Measurements from ENCODE around the gene CBX1.
"Not testable (repeated sequence)": the region's sequence is repeated elsewhere in the genome, so short reads cannot be mapped to it uniquely, and the experiment has no call there.

Gene CBX1

DNA sequence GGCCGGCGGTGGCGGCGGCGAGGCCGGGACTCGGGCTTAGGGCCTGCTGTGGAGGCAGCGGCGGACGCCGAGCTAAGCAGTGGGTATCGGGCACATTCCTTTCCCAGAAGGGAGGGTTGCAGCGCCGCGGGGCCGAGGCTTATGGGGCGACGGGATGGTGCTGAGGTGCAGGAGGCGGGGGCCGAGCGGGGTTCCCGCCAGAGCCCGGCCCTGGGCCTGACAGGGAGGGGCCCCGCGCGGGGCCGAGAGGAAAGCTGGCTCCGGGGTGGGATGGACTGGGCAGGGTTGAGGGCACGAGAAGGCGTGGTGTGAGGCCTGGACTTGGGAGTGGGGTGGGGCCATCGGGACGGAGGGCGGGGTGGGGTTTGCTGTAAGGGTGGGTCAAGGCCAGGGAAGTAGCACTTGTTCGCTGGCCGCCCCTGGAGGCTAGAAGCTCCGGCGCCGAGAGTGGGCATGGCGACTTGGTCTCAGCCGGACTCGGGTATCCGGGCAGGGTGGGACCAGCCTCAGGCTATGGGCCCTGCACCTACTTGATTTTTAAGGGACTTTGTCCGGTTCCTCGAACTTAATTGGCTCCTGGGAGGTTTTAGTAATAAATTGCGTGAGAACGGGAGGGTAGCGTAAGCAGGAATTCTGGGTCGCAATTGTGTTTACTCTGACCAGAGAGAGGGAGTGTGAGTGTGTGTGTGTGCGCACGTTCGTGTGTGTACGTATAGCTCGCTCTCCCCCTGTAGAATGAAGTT is 52.7 kb downstream of the CBX1 start:
- peak; percentile 82 for DNase-seq

DNA sequence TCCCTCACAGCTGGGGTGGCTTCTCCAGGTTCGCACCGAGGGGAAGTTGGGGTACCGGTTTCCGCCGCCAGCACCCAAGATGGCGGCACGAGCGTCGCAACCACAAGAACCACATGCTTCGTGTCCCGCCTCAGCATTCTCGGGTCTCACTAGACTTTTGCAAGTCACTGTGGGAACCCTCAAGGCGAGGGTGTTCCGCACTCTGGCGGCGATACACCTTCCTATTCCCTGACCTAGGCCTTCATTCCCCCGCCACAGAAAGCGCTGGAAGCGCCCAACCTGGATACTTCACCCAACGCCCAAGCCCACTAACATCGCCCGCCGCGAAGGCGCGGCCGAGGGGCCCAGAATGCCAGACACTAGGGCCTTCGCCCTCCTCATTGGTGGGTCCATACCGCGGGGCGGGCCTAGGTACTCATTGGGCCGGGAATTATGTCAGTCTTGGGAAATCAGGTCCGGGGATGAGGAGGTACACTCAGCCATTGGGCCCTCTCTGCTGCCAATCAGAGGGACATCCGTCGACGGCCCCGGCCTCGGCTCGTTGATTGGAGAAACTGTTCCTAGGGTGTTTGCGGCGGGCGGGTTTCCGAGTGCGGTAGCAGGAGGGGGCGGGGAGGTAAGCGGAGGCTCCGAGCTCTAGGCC is 53.4 kb downstream of the CBX1 start, which contains the start of gene NFE2L1:
Gene NFE2L1 (plus strand): TSS at position 619 of the 643 bp plus-strand sequence. CDS start 2,760 bp downstream, outside the sequence.
- peak; percentile 99 for DNase-seq

DNA sequence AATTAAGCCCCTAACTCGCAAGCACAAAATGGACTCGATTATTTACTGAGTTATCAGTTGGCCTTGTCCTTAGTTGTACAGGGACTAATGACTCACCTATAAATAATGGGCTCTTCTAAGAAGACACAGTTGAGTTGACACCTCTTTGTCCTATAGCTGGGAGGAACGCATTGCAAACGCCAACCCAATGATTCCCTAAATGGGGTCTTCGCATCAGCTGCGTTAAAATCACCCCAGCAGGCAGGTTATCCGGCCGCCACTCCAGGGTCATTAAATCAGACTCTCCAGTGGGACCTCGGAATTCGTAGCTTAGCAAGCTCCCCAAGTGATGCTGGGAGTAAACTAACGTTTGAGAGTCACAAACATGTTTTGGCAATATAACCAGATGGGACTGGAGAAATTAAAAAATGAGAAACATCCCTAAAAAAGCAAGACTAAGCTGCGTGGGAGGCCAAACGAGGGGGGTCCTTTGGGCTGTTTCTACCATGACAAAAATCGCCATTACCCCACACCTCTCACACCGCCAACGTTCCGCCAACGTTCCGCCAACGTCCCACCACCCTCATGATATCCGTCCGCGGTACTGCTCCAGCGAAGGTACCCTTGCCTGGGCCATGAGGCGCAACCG is 54.1 kb downstream of the CBX1 start:
- no peak for DNase-seq

DNA sequence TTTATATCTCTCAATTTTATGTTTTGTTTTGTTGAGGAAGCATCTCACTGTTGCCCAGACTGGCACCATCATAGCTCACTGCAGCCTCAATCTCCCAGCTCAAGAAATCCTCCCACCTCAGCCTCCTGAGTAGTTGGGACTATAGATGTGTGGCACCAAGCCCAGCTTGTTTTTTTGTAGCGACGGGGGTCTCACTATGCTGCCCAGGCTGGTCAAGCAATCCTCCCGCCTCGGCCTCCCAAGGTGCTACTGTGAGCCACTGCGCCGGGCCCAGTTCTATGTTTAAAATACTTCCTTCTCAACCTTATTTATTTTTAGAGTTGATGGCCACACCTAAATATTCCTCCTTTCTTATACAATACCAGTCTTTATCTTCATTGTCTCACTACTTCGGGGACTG is 55.0 kb downstream of the CBX1 start:
- no peak for DNase-seq

DNA sequence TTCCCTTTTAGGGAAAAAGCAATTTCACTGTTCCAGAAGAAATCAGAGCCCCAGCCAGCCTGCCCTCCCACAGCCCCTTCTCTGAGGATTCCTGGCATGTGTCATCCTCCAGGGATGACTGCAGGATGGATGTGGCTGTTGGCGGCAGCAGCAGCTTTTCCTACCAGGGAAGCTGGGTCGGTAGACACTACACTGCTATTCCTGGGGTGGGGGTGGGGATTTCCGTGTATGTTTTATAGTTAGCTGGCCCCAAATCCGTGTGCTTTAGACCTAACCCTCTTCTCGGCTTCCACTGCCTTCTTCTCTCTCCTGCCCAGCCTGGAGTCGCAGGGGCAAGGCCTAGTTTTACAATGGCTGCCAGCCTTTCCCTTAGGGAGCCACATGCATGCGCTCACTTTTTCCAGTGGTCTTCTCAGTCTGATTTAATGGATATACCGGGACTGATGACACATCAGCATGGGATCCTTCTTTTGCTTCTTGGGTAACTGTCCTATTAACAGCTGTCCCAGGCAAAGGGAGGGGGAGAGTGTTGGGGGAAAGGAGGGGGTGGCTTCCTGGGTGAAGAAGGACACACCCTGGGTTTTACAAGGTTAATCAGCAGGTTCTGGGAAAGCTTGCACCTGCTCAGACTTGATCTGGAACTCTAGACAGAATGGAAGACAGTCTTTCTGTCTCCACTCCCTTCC is 55.8 kb downstream of the CBX1 start:
- DNase-seq = no peak

DNA sequence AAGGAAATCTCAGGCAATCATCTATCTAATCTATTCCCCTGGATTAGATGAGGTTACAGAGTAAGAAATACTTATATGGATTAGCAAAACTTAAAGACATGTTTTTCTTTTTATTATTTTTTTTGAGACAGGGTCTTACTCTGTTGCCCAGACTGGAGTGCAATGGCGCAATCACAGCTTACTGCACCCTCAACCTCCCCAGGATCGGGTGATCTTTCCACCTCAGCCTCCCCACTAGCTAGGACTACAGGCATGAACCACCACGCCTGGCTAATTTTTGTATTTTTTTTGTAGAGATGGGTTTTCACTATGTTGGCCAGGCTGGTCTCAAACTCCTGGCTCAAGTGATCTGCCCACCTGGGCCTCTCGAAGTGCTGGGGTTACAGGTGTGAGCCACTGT is 56.4 kb downstream of the CBX1 start:
- DNase-seq = no peak

DNA sequence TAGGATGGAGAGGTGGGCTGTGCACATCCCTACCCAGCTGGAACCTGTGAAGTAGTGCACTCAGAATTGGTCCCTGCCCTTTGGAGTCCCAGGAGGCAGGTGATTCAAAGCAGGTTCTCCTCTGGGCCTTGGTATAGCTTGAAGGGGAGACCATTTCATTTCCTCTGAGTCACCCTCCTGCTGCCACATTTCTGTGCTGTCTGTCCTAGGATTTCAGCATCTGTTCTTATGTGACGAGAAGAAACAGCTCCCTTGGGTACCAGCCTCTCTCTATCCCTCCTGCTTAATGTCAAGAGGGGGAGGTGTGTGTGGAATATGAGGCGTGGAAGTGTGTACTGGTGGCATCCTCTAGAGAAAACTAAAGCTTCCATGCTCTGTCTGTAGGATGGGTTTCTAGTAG is 58.1 kb downstream of the CBX1 start:
- no peak for DNase-seq

DNA sequence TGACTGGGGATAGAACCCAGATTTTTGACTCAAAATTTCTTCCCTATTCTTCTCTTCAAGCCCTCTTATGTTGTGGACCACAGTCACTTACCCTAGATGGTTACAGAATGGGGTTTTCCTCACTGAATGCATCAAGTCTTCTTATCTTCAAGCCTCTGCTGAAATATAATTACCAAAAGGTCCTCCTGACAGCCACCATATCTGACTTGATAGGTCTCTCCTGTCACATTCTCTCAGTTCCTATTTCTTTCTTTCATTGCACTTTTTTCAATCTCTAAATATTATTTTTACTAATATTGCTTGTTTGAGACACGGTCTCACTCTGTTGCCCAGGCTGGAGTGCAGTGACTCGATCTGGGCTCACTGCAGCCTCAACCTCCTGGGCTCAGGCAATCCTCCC is 62.6 kb downstream of the CBX1 start:
- DNase-seq = no peak

DNA sequence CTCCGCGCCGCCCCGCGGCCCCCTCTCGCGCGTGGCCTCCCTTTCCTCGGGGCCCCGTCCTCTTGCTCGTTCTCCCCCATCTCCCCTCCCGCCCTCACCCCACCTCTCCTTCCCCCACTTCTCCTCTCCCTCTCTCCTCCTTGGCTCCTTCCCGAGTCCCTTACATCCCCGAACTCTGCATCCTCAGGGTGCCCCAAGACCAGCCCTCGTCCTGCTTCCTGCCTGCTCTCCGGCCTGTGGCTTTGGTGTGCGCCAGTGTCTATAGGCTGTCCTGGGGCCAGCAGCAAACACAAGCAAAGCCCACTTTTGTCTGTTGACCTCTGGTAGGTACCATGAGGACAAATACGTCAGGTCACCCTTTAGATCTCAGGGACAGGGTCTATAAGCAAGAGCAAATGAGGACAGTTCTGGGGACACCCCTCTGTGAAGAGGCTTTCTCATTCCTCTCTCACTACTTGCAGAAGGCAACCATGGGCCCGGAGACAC is 63.4 kb downstream of the CBX1 start:
- DNase-seq = no peak

DNA sequence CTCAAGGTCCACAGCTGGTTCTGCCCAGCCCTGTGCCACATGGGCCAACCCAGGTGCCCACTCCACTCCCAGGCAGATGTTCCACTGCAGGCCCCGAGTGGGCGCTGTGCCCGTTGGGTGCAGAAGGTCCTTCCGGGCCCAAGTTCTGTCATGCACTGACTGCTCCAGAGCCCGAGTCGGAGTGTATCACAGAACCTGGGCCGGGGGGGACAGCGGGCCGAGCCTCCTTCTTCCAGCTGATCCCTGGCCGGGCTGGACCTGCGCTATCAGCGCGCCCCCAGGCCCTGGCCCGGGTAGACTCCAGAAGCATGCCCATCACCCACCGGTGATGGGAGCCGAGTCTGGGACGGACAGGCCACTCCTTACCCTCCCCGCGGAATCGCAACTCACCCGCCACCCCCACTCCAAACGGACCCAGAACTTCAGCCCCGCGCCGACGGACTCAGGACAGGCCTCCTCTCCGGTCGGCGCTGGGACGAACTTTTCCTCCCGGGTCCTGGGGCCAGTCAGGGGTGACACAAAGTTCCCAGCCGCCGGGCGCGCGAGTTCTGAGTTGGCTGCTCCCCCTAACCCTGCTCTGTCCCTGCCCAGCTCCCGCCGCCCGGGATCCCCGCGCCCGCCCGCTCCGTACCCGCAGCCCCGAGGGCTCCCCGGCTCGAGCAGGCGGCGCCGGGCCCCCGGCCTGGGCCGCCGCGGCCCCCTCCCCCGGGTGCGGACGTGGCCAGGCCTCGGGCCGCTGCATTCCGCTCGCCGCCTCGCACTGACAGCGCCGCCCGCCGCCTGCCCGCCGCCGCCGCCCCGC is 64.0 kb downstream of the CBX1 start, which contains the start of gene COPZ2:
Gene COPZ2 (minus strand): TSS at position 762 of the 802 bp plus-strand sequence. CDS start 20 bp downstream, at position 742.
- no peak for DNase-seq

DNA sequence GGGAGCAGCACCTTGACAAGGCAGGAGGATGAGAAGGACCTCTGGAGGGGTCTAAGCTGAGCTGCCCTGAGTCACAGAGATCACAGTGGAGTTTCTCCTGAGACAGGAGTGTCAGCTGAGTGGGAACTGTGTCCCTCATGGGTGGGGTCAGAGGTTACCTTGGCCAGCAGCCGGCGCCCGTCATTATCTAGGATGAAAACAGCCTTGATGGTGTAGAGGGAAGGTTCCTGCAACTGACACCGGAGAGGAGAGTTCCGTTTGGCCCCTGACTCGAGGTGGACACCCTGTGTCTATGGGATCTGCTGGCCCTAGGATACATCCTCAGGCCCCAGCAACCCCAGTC is 64.6 kb downstream of the CBX1 start:
- DNase-seq = no peak

DNA sequence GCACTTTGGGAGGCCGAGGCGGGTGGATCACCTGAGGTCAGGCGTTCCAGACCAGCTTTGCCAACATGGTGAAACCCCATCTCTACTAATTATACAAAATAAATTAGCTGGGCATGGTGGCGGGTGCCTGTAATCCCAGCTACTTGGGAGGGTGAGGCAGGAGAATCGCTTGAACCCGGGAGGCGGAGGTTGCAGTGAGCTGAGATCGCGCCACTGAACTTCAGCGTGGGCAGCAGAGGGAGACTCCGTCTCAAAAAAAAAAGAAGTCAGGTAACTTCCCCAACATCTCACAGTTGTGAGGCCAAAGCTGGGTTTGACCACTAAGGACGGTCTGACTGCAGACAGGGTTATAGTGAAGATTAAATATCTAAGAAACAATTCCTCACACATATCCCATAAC is 66.5 kb downstream of the CBX1 start:
- DNase-seq = not testable (repeated sequence)

DNA sequence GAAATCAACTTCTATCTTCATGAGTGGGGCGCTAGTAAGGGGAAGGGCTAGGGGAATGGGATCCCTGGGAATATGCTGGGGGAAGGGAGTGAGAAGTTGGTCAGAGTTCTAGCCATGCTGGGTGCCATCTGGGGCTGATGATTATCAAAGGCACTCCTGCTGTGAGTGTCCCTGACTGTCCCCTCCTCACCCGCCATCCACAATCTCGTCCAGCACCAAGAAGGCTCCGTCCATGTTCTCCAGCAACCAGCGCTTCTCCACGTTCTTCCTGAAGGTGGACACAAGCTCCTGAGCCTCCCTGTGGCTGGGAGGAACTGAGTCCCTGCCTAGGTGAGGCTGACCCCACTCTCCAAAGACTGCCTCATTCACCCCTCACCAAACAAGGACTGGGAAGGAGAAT is 69.3 kb downstream of the CBX1 start:
- DNase-seq = no peak

DNA sequence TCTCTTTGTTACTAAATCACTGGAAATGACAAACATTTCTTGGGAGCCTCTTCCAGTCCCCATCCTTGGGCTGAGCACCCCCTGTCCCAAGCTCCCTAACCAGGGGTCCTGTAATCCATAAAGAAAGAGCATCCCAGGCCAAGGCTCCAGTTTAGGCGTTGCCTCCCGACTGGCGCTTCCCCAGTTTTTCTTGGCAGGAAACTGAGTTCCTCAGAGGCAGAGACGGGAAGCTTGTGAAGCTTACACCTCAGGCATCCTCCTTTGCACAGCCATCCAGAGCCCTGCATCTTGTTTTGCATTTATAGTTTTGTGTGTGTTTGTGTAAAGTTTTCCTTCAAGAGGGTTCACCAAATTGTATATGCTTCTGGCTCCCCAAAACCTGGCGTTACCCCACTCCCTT is 70.7 kb downstream of the CBX1 start:
- no peak for DNase-seq

DNA sequence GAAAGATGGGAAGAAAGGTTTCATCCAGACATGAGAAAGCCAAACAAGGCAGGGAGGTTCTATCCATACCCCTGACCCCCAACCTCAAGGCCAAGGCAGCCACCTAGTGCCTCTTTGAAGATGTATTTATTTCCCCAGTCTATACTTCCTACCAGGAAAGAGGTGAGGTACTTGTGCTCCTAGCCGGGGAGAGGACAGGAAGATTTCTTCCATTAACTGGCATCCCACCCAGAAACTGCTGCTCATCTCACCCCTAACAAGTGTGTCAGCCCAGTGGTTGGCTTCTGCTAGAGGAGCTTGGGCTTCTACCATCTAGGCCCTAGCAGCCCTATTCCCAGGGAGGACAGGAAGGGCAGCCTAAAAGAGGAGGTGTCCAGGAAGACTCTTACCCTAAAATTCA is 72.5 kb downstream of the CBX1 start:
- DNase-seq = no peak

DNA sequence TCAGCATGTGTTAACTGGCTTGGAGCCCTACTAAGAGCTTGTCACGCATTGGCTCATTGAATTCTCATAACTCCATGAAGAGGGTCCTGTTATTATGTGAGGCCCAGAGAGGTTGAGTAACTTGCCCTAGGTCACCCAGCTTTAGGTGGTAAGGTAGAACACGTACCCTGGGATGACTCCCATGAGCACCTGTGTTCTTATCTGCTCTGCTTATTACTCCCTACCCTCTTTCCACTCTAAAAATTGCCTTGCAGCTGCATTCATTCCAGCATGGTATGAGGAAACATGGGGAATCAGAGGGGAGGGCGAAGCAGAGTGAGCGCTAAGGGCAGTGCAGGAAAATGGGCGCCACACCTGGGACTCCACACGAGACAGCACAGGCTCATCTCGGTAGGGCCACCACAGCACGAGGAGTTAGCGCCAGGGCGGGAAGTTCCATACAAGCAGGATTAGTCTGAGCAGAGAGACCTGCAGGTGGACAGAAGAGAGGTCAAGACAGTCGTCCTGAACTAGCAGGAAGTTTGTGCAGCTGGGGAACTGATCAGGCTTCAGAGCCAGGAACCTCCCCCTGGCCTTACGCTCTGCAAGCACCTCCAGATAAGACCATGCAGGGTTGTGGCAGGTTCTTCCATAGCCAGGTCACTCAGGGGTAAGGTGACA is 73.8 kb downstream of the CBX1 start:
- no peak for DNase-seq

DNA sequence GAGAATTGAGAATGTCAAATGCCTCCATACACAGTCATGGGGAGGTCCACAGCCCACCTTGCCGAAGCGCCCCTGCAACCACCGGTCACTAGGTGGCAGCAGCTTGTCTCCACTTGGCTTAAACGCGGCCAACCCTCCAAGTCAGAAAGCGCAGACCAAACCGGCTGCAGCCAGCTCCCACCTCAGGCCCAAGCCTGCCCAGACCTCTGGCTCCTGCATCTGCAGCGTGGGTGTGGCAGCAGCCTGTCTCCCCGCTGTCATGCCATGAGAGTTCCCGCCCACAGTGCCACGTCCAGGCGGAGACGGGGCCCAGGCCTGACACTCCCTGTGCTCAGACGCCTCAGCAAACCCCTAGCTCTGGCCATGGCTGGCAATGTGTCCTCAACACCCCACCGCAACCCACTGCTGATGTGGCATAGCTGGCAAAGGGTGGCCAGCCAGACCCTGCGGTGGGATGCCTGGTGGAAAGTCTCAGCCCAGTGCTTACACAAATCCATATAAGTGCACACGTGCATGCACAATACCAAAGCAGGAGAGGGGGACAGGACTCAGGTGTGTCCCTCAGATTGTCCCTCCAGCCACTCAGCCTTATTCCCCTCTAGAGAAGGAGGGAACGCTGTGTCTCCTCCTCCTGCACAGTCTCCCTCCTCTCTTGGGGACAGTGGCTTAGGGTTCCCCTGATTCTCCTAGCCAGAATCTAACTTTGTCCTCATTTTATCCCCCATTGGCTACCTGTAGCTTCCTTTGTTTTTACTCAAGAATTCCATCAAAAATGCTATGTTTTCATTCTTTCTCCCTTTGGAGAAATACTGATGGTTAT is 74.6 kb downstream of the CBX1 start:
- DNase-seq = peak; percentile 83

DNA sequence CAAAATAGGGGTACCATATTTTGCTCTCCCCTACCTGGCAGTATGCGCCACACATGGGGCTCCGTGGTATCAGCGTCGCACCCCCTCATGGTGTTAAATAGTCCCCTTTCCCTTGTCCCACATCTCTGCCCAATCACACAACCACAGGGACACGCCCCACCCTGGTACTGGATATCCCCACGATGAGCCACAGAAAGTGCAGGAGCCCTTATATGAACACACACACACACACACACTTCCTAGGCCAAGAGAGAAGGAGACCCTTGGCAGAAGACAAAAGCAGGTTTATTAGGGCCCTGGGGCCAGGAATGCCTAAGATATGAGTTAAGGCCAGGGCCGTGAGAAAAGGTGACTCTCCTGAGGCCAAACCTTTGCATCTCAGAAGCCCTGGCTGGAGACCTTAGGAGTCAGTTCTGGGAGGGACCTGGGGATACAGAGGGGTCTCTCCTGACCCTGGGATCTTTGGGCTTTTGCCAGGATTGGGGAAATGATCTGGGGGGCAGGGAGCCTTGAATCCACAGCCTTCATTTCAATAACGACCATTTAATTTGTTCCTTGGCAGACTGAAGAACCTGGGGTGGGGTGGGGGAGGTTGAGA is 75.3 kb downstream of the CBX1 start:
- no peak for DNase-seq

DNA sequence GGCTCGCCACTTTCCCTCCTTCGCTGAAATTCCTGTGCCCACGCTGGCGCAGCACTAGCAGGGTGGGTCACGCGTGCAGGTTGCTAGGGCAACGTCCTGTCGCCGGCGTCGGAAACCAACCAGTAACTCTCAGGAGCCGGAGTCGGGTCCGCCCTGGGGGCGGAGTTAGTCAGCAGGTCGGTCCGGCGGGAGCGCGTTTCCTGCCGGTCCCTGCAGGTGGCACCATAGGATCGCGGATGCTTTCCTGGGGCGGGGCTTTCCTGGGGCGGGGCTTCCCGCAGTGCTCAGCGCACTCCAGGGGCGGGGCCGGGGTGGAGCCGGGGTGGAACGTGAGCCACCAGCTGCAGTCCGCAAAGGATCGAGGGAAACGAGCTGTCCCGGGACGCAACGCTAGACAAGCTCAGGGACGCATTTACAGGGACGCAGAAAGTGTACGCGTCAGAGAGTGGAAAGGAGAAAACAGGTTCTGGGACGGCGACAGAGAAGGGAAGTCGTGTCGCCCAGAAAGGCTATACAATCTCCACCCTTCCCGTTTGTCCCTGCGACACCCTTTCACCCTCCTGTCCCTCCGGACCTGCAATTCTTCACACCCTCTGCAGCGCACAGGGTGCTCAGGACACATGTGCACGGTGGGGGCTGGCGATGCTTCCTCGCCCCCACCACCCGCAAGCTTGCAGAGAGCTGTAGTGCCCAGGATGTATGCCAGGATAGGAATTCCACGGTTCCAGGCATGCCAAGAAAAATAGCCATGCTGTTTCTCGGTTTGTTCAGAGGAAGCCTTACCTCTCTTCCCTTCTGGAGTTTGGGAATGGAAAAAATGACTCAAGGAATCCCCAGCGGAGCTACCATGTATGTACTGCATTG is 76.0 kb downstream of the CBX1 start:
- peak; percentile 94 for DNase-seq

Data from SHP77 treated with DMSO at 0.1 percent for 48 hours (cell line).